Retinal pigment epithelial cell (primary cell): Measurements from ENCODE around the gene CCNF.
"Not testable (repeated sequence)": the region's sequence is repeated elsewhere in the genome, so short reads cannot be mapped to it uniquely, and the experiment has no call there.

Experiments used
- DNase-seq: peaks from one replicate; pipeline ENCODE4 v3.0.0-alpha.2; 2010; ENCODE audit warnings: low read depth
- H3K4me3 ChIP-seq: 2 replicates; pipeline ENCODE4 v1.5.1; 2011; ENCODE audit warnings: mild to moderate bottlenecking, low read length, control low read depth, moderate library complexity
- TF ChIP-seq, protein P1 (sequence below): conservative IDR thresholded peaks from 2 replicates; pipeline ENCODE4 v1.5.1; 2011; ENCODE audit warnings: low read depth, low read length, control low read depth, inconsistent platforms

CCNF gene

GRCh38 chr16:2438121-2438520, 8.9 kb downstream of the CCNF start:
- TF ChIP-seq, protein P1, sequence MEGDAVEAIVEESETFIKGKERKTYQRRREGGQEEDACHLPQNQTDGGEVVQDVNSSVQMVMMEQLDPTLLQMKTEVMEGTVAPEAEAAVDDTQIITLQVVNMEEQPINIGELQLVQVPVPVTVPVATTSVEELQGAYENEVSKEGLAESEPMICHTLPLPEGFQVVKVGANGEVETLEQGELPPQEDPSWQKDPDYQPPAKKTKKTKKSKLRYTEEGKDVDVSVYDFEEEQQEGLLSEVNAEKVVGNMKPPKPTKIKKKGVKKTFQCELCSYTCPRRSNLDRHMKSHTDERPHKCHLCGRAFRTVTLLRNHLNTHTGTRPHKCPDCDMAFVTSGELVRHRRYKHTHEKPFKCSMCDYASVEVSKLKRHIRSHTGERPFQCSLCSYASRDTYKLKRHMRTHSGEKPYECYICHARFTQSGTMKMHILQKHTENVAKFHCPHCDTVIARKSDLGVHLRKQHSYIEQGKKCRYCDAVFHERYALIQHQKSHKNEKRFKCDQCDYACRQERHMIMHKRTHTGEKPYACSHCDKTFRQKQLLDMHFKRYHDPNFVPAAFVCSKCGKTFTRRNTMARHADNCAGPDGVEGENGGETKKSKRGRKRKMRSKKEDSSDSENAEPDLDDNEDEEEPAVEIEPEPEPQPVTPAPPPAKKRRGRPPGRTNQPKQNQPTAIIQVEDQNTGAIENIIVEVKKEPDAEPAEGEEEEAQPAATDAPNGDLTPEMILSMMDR = no peak

DNA sequence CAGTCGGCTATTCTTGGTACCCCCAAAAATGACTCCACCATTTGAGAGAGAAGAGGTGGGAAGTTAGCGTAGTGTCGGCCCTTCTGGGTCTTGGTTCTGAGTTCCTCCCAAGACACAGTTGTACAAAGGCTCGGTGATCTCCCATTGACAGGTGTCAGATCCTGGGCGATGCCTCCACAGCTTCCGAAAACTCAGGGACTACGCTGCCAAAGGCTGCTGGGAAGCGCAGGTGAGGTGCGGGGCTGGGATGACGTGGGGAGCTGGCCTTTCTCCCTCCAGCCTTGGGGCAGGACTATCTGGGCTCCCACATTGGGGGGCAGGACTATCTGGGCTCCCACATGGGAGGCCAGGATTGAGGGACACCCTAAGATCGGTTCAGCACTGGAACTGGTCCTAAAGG, 10.4 kb downstream of the CCNF start:
- H3K4me3 ChIP-seq = no peak overlapping the region
- no peak for DNase-seq
- TF ChIP-seq, protein P1 = no peak

More at GRCh38 chr16:2438121-2438520, 8.9 kb downstream of the CCNF start:
- H3K4me3 ChIP-seq = no peak overlapping the region
- no peak for DNase-seq

DNA sequence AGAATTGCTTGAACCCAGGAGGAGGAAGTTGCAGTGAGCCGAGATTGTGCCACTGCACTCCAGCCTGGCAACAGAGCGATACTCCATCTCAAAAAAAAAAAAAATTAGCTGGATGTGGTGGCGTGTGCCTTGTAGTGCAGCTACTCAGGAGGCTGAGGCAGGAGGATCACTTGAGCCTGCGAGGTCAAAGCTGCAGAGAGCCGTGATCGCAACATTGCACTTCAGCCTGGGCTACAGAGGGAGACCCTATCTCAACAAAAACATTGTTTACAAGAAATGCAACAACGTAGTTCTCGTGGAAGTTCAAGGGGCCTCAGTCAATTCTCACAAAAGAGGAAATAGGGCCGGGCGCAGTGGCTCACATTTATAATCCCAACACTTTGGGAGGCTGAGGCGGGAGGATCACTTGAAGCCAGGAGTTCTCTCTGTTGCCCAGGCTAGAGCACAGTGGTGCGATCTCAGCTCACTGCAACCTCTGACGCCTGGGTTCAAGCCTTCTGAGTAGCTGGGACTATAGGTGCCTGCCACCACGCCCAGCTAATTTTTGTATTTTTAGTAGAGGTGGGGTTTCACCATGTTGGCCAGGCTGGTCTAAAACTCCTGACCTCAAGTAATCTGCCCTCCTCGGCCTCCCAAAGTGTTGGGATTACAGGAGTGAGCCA, 12.0 kb downstream of the CCNF start:
- not testable (repeated sequence) for DNase-seq

DNA sequence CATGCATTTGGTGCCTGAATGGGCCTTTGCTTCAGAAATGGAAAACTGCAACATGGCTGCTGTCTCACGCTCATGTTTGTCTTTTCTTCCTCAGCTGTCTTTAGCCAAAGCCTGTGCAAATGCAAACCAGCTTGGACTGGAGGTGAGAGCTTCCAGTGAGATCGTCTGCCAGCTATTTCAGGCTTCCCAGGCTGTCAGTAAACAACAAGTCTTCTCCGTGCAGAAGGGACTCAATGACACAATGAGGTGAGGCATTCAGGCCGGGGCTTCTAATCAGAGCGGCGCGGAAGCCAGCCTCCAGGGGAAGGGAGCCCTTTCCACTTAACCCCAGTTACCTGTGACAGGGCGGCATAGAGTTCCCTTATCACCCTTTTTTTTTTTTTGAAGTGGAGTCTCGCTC, 14.3 kb downstream of the CCNF start:
- DNase-seq = no peak
- TF ChIP-seq, protein P1 = no peak
- no peak overlapping the region for H3K4me3 ChIP-seq

More for the DNA sequence above, 12.0 kb downstream of the CCNF start:
- H3K4me3 ChIP-seq = not testable (repeated sequence)

DNA sequence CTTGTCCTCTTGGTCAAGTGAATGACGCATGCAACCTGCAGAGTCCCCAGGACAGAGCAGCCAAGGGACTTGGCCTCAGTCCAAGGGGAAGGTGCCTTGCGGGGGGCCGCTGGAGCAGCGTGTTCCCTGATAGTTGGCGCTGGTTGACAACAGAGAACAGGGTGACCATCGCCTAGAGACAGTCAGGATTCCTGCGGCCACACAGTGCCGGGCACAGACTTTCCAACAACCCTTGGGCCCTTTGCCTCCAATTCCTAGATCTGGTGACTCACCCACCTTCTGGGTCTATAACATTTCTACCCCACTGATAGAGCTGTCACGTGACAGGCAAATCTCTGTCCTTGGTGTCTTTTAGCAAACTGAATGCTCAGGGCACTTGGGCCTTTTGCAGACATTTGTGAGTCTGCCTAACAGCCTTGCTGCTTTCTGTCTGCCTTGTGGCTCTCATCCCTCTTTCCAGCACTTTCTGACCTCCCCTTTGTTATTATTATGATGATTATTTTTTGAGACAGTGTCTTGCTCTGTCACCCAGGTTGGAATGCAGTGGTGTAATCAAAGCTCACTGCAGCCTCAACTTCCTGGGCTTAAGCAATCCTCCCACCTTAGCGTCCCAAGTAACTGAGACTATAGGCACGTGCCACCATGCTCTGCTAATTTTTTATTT, 18.8 kb downstream of the CCNF start:
- H3K4me3 ChIP-seq = no peak overlapping the region
- TF ChIP-seq, protein P1 = no peak
- no peak for DNase-seq

- TF ChIP-seq, protein P1 = no peak
- DNase-seq = no peak
- H3K4me3 ChIP-seq = no peak overlapping the region
Measured at GRCh38 chr16:2449118-2449517, 19.9 kb downstream of the CCNF start.

GRCh38 chr16:2450535-2450934, 21.3 kb downstream of the CCNF start:
- no peak overlapping the region for H3K4me3 ChIP-seq
- TF ChIP-seq, protein P1 = no peak
- no peak for DNase-seq
